ENCODE measurements around the gene IGF1R. TPM values are rescaled to one million over a fixed set of nuclear protein-coding genes. Genes with fewer than 3 reads are reported as not detected.

IGF1R gene
- total RNA-seq, 1 donor from 2014 or later = 131 TPM

DNA sequence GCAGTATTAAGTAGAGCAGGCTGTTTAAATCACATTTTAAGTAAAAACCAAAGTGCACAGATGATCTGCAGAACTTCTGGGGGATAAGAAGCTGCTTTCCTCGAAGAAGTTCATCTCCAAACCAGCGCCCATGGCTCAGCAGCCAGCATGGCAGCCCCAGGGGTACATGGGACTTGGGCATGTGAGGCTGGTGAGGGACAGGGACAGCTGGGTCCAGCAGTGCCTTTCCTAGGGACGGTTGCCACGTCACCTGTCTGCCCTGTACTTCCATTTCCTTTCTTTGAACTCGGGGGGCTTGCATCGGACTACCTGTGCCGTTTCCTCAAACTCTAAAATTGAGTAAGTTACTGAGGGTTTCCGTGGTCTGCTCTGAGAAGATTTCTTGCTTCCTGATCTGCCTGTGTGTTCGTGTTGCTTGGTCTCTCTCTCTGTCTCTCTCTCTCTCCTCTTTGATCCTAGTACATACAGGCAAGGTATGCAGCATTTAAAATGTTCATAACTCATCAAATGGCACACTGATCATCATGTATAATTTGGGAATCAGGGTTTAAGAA, 67.6 kb downstream of the IGF1R start:
- H3K36me3 Mint-ChIP-seq (ENCODE audit: low read depth, unreplicated experiment) = peaks cover 10% of the 10 kb centered on the region
- H3K4me3 Mint-ChIP-seq (ENCODE audit: unreplicated experiment) = no peak overlapping the region
- H3K27me3 Mint-ChIP-seq (ENCODE audit: unreplicated experiment) = peaks cover 12% of the 10 kb centered on the region
- H3K27ac Mint-ChIP-seq (ENCODE audit: unreplicated experiment) = peak overlapping the region; percentile 72
- TF ChIP-seq, protein P1, sequence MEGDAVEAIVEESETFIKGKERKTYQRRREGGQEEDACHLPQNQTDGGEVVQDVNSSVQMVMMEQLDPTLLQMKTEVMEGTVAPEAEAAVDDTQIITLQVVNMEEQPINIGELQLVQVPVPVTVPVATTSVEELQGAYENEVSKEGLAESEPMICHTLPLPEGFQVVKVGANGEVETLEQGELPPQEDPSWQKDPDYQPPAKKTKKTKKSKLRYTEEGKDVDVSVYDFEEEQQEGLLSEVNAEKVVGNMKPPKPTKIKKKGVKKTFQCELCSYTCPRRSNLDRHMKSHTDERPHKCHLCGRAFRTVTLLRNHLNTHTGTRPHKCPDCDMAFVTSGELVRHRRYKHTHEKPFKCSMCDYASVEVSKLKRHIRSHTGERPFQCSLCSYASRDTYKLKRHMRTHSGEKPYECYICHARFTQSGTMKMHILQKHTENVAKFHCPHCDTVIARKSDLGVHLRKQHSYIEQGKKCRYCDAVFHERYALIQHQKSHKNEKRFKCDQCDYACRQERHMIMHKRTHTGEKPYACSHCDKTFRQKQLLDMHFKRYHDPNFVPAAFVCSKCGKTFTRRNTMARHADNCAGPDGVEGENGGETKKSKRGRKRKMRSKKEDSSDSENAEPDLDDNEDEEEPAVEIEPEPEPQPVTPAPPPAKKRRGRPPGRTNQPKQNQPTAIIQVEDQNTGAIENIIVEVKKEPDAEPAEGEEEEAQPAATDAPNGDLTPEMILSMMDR (IDR thresholded peaks at IDR 0.05; ENCODE audit: unreplicated experiment) = no peak
- peaks cover 89% of the 10 kb centered on the region for H3K4me1 Mint-ChIP-seq (ENCODE audit: unreplicated experiment)
- H3K9me3 Mint-ChIP-seq (ENCODE audit: unreplicated experiment) = no peaks in the 10 kb centered on the region
- no peak for DNase-seq (ENCODE audit: low spot score)

DNA sequence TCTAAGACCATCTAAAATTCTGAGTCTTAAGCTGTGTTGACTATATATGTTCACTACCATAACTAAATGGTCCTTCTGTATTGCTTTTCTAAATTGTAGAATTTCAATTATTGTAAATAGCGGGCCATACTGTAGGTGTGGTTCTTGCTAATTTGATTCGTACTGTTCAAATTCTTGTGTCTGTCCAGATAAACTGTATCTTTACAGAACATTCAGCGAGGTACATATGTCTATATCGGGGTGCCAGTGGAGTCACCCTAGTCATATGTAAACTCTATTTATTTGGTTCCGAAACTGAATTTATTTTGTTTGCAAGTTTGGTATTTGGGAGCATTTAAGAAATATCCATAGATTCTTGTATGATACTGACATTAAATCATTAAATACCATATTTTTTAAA, 69.0 kb downstream of the IGF1R start:
- no peak overlapping the region for H3K27ac Mint-ChIP-seq (ENCODE audit: unreplicated experiment)
- H3K9me3 Mint-ChIP-seq (ENCODE audit: unreplicated experiment) = no peaks in the 10 kb centered on the region
- no peak overlapping the region for H3K4me3 Mint-ChIP-seq (ENCODE audit: unreplicated experiment)
- DNase-seq (ENCODE audit: low spot score) = no peak
- H3K4me1 Mint-ChIP-seq (ENCODE audit: unreplicated experiment) = peaks cover 89% of the 10 kb centered on the region
- H3K36me3 Mint-ChIP-seq (ENCODE audit: low read depth, unreplicated experiment) = peaks cover 3% of the 10 kb centered on the region
- H3K27me3 Mint-ChIP-seq (ENCODE audit: unreplicated experiment) = peaks cover 14% of the 10 kb centered on the region
- TF ChIP-seq, protein P1 (IDR thresholded peaks at IDR 0.05; ENCODE audit: unreplicated experiment) = no peak

DNA sequence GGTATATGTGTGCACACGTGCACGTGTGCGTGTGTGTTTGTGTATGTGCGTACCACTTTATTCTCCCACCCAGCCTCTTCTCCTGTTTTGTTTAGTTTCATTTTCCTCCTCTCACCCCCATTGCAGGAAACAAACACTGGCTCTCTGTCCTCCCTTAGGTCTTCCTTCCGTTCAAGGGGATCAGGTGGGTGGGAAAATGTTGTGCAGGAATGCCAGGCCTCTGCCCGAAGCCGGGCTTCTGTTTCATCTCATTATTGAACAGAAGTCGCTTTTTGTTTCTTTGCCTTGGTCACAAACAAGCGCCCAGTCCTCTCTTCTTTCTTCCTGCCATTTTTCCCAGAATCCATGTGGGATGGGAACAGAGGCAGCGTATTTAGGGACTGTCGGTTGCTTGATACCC, 69.6 kb downstream of the IGF1R start:
- Mint-ChIP-seq H3K36me3 (ENCODE audit: low read depth, unreplicated experiment) (peaks cover 3% of the 10 kb centered on the region), H3K4me1 (ENCODE audit: unreplicated experiment) (peaks cover 92% of the 10 kb centered on the region), H3K4me3 (ENCODE audit: unreplicated experiment) (no peak overlapping the region), H3K27me3 (ENCODE audit: unreplicated experiment) (peaks cover 14% of the 10 kb centered on the region), H3K27ac (ENCODE audit: unreplicated experiment) (peak overlapping the region; percentile 19), H3K9me3 (ENCODE audit: unreplicated experiment) (no peaks in the 10 kb centered on the region)
- TF ChIP-seq, protein P1 (IDR thresholded peaks at IDR 0.05; ENCODE audit: unreplicated experiment) = no peak
- DNase-seq (ENCODE audit: low spot score) = no peak

DNA sequence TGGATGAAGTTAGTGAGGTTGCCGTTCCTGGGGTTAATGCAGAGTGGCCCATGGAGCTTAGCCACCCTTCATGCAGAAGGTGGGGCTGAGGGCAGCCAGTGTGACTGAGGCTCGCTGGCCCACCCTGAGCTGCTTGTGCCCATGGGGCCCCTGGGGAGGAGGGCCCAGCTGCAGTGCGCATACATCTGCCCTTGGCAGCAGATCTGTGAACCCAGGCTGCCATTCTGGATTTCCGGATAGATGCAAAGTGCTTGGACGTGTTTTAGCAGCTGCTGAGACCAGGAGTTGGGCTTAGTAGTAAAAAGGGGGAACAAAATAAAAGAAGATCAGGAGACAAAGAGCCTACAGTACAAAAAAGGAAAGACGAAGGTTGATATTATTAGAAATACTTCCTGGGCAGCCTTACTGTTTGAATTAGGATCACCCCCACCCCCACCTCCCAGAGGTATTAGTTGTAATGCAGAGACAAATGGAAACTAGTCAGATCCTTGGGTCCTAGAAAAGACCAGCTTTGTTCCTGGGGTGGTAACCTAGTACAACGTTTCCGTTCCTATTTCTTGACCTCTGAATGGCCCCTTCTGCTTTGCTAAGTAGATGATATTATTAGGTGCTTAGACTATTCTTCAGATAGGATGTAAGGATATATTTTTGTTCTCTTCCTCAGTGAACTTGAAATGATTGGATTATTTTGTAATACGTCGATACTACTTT, 70.2 kb downstream of the IGF1R start:
- H3K27me3 Mint-ChIP-seq (ENCODE audit: unreplicated experiment) = peaks cover 16% of the 10 kb centered on the region
- H3K9me3 Mint-ChIP-seq (ENCODE audit: unreplicated experiment) = no peaks in the 10 kb centered on the region
- peaks cover 3% of the 10 kb centered on the region for H3K36me3 Mint-ChIP-seq (ENCODE audit: low read depth, unreplicated experiment)
- peak overlapping the region; percentile 72 for H3K27ac Mint-ChIP-seq (ENCODE audit: unreplicated experiment)
- H3K4me3 Mint-ChIP-seq (ENCODE audit: unreplicated experiment) = no peak overlapping the region
- H3K4me1 Mint-ChIP-seq (ENCODE audit: unreplicated experiment) = peaks cover 88% of the 10 kb centered on the region
- no peak for DNase-seq (ENCODE audit: low spot score)
- TF ChIP-seq, protein P1 (IDR thresholded peaks at IDR 0.05; ENCODE audit: unreplicated experiment) = no peak

DNA sequence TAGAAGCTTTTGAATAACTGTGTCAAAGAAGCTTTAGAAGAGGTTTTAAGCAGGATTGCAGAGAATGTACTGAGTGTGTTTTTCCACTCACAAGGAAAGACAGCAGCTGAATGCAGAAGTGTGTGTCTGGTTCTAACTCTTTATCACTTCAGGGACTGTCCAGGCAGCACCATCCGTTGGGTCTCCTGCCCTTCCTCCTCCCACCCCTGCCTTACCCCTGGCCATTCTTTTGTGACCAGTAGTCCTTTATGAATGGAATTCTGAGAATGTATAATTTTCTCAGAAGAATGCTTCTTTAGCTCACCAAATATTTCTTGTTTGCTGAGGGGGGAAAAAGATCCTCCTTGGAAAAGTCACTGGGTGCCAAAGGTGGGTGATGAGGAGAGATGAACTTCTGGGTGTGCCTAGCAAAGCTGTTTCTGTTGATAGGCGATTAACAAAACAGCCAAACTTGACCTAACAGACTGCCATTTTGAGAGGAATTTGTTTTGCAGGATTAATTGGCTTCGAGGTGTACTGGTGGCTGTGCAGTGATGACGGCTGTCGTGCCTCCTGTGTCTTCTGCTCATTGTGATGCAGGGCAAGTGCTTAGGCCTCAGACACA, 70.9 kb downstream of the IGF1R start:
- DNase-seq (ENCODE audit: low spot score) = no peak
- Mint-ChIP-seq H3K9me3 (ENCODE audit: unreplicated experiment) (no peaks in the 10 kb centered on the region), H3K4me1 (ENCODE audit: unreplicated experiment) (peaks cover 81% of the 10 kb centered on the region), H3K27ac (ENCODE audit: unreplicated experiment) (peak overlapping the region; percentile 57), H3K36me3 (ENCODE audit: low read depth, unreplicated experiment) (peaks cover 3% of the 10 kb centered on the region), H3K27me3 (ENCODE audit: unreplicated experiment) (peaks cover 16% of the 10 kb centered on the region), H3K4me3 (ENCODE audit: unreplicated experiment) (no peak overlapping the region)
- TF ChIP-seq, protein P1 (IDR thresholded peaks at IDR 0.05; ENCODE audit: unreplicated experiment) = no peak

All from endothelial cell (in vitro differentiated cells).